ENCODE measurements around the gene NALF2.

NALF2 gene

GRCh38 chrX:69503782-69504625 is at the start of gene NALF2:
NALF2 (plus strand) TSS chrX:69504326; CDS start chrX:69505283, 957 bp downstream.
- peak; percentile 9 for DNase-seq (ENCODE audit: low read depth)

GRCh38 chrX:69457756-69458155 is 46.4 kb upstream of the NALF2 start:
- no peak for DNase-seq (ENCODE audit: low read depth)

GRCh38 chrX:69466546-69466945 is 37.6 kb upstream of the NALF2 start:
- no peak for DNase-seq (ENCODE audit: low read depth)

GRCh38 chrX:69469975-69470374 is 34.2 kb upstream of the NALF2 start:
- DNase-seq (ENCODE audit: low read depth), result no peak

GRCh38 chrX:69489625-69490024 is 14.5 kb upstream of the NALF2 start:
- no peak for DNase-seq (ENCODE audit: low read depth)

GRCh38 chrX:69493193-69493592 is 10.9 kb upstream of the NALF2 start:
- DNase-seq (ENCODE audit: low read depth), result peak; percentile 4

GRCh38 chrX:69493766-69494165 is 10.4 kb upstream of the NALF2 start:
- no peak for DNase-seq (ENCODE audit: low read depth)

GRCh38 chrX:69496183-69496582 is 7.9 kb upstream of the NALF2 start:
- no peak for DNase-seq (ENCODE audit: low read depth)

GRCh38 chrX:69501429-69501828 is 2.7 kb upstream of the NALF2 start:
- no peak for DNase-seq (ENCODE audit: low read depth)

- no peak for DNase-seq (ENCODE audit: low read depth)
Observed at GRCh38 chrX:69503228-69503781, 821 bp upstream of the NALF2 start.

- DNase-seq (ENCODE audit: low read depth), result no peak
Observed at GRCh38 chrX:69504626-69505612, 793 bp downstream of the NALF2 start.

- no peak for DNase-seq (ENCODE audit: low read depth)
Observed at GRCh38 chrX:69505772-69506616, 1.9 kb downstream of the NALF2 start.

- no peak for DNase-seq (ENCODE audit: low read depth)
Observed at GRCh38 chrX:69506617-69507499, 2.7 kb downstream of the NALF2 start.

GRCh38 chrX:69507500-69507789 is 3.3 kb downstream of the NALF2 start:
- DNase-seq (ENCODE audit: low read depth), result no peak

GRCh38 chrX:69508610-69509009 is 4.5 kb downstream of the NALF2 start:
- DNase-seq (ENCODE audit: low read depth), result no peak

GRCh38 chrX:69510137-69510715 is 6.1 kb downstream of the NALF2 start:
- no peak for DNase-seq (ENCODE audit: low read depth)

GRCh38 chrX:69510914-69511513 is 6.9 kb downstream of the NALF2 start:
- no peak for DNase-seq (ENCODE audit: low read depth)

GRCh38 chrX:69522052-69522451 is 17.9 kb downstream of the NALF2 start:
- no peak for DNase-seq (ENCODE audit: low read depth)

- DNase-seq (ENCODE audit: low read depth), result no peak
Observed at GRCh38 chrX:69523314-69523713, 19.2 kb downstream of the NALF2 start.

GRCh38 chrX:69524781-69525363 is 20.7 kb downstream of the NALF2 start:
- no peak for DNase-seq (ENCODE audit: low read depth)
